Hematopoietic multipotent progenitor cell treated with erythropoietin and hydrocortisone succinate and interleukin-3 and kit ligand, for 4 days (in vitro differentiated cells): ENCODE data around the gene ZNF423.

Experiments
- DNase-seq: peaks from one replicate; pipeline ENCODE4 v3.0.0-alpha.2; 2015

The ZNF423 gene

GRCh38 chr16:49440156-49441065 lies 415.5 kb downstream of the ZNF423 start:
- DNase-seq = peak; percentile 38

GRCh38 chr16:49439676-49440075 lies 416.2 kb downstream of the ZNF423 start:
- no peak for DNase-seq

- DNase-seq = no peak
Observed at GRCh38 chr16:49439050-49439449, 416.9 kb downstream of the ZNF423 start.
